ENCODE data around the gene PSD4. TPM values are rescaled to one million over a fixed set of nuclear protein-coding genes. Genes with fewer than 3 reads are reported as not detected.

PSD4 gene
- total RNA-seq, 2 experiments from 2014 or later, result 232 to 274 TPM

GRCh38 chr2:113219889-113220641 lies 46.3 kb downstream of the PSD4 start:
- ATAC-seq (peak; percentile 58), DNase-seq (no peak)
- Mint-ChIP-seq H3K4me3 (no peak overlapping the region), H3K36me3 (ENCODE audit: low read depth) (peaks cover 2% of the 10 kb centered on the region), H3K4me1 (peaks cover 16% of the 10 kb centered on the region), H3K27me3 (peaks cover 2% of the 10 kb centered on the region), H3K27ac (no peak overlapping the region), H3K9me3 (ENCODE audit: low read depth) (no peaks in the 10 kb centered on the region)
- CTCF ChIA-PET, result interaction anchor here (0.9 to 2.8 kb wide), 5 partner anchors 11 to 140 kb away, joined by 3 to 11 read pairs (median 9); no protein-coding TSS in a partner anchor
- POLR2A ChIA-PET, result no interaction called here
- intact Hi-C loops (cut with DNase I, micrococcal nuclease), result no loop called here

GRCh38 chr2:113220970-113221708 lies 47.4 kb downstream of the PSD4 start:
- H3K36me3 Mint-ChIP-seq (ENCODE audit: low read depth), result peaks cover 2% of the 10 kb centered on the region
- ATAC-seq, result no peak
- intact Hi-C loops (cut with DNase I, micrococcal nuclease), result no loop called here
- H3K9me3 Mint-ChIP-seq (ENCODE audit: low read depth), result no peaks in the 10 kb centered on the region
- no peak overlapping the region for H3K4me3 Mint-ChIP-seq
- CTCF ChIA-PET, result interaction anchor here (0.7 to 2.8 kb wide), 10 partner anchors 10 to 169 kb away, joined by 3 to 11 read pairs (median 4); no protein-coding TSS in a partner anchor
- POLR2A ChIA-PET, result no interaction called here
- DNase-seq, result no peak
- H3K27me3 Mint-ChIP-seq, result peaks cover 2% of the 10 kb centered on the region
- H3K27ac Mint-ChIP-seq, result no peak overlapping the region
- H3K4me1 Mint-ChIP-seq, result peaks cover 16% of the 10 kb centered on the region

- ChIA-PET POLR2A (no interaction called here), CTCF (interaction anchor here (1.3 to 2.8 kb wide), 5 partner anchors 18 to 168 kb away, joined by 3 to 11 read pairs (median 6); no protein-coding TSS in a partner anchor)
- no peak overlapping the region for H3K4me3 Mint-ChIP-seq
- ATAC-seq (no peak), DNase-seq (no peak)
- H3K36me3 Mint-ChIP-seq (ENCODE audit: low read depth), result peaks cover 2% of the 10 kb centered on the region
- peaks cover 16% of the 10 kb centered on the region for H3K4me1 Mint-ChIP-seq
- intact Hi-C loops (cut with DNase I, micrococcal nuclease), result no loop called here
- H3K27me3 Mint-ChIP-seq, result peaks cover 2% of the 10 kb centered on the region
- no peaks in the 10 kb centered on the region for H3K9me3 Mint-ChIP-seq (ENCODE audit: low read depth)
- H3K27ac Mint-ChIP-seq, result no peak overlapping the region
These were observed 48.1 kb downstream of the PSD4 start for GRCh38 chr2:113221846-113222245.

- CTCF ChIA-PET, result interaction anchor here (1.4 kb wide), 1 partner anchor 20 kb away, joined by 4 read pairs; no protein-coding TSS in a partner anchor
- POLR2A ChIA-PET, result no interaction called here
- no peak overlapping the region for H3K4me3 Mint-ChIP-seq
These were observed 50.0 kb downstream of the PSD4 start for GRCh38 chr2:113223813-113224212.

GRCh38 chr2:113224647-113225236 lies 51.0 kb downstream of the PSD4 start:
- no peaks in the 10 kb centered on the region for H3K9me3 Mint-ChIP-seq (ENCODE audit: low read depth)
- H3K27ac Mint-ChIP-seq, result no peak overlapping the region
- POLR2A ChIA-PET, result no interaction called here
- intact Hi-C loops (cut with DNase I, micrococcal nuclease), result no loop called here
- H3K4me1 Mint-ChIP-seq, result peaks cover 3% of the 10 kb centered on the region
- peaks cover 2% of the 10 kb centered on the region for H3K36me3 Mint-ChIP-seq (ENCODE audit: low read depth)
- DNase-seq, result no peak
- no peak overlapping the region for H3K4me3 Mint-ChIP-seq
- H3K27me3 Mint-ChIP-seq, result peaks cover 2% of the 10 kb centered on the region
- CTCF ChIA-PET, result interaction anchor here (0.7 to 2.0 kb wide), 2 partner anchors 21 to 87 kb away, joined by 4 to 5 read pairs; no protein-coding TSS in a partner anchor
- no peak for ATAC-seq

More at GRCh38 chr2:113223813-113224212, 50.0 kb downstream of the PSD4 start:
- Mint-ChIP-seq H3K4me1 (peaks cover 3% of the 10 kb centered on the region), H3K9me3 (ENCODE audit: low read depth) (no peaks in the 10 kb centered on the region), H3K36me3 (ENCODE audit: low read depth) (peaks cover 2% of the 10 kb centered on the region), H3K27ac (no peak overlapping the region), H3K27me3 (peaks cover 2% of the 10 kb centered on the region)
- ATAC-seq (no peak), DNase-seq (no peak)
- intact Hi-C loops (cut with DNase I, micrococcal nuclease), result no loop called here

GRCh38 chr2:113225263-113226259 lies 51.8 kb downstream of the PSD4 start:
- ChIA-PET CTCF (interaction anchor here (2.0 kb wide), 1 partner anchor 22 kb away, joined by 5 read pairs; no protein-coding TSS in a partner anchor), POLR2A (no interaction called here)
- ATAC-seq (no peak), DNase-seq (no peak)
- peaks cover 2% of the 10 kb centered on the region for H3K27me3 Mint-ChIP-seq
- H3K9me3 Mint-ChIP-seq (ENCODE audit: low read depth), result no peaks in the 10 kb centered on the region
- no peak overlapping the region for H3K4me3 Mint-ChIP-seq
- intact Hi-C loops (cut with DNase I, micrococcal nuclease), result no loop called here
- peaks cover 2% of the 10 kb centered on the region for H3K36me3 Mint-ChIP-seq (ENCODE audit: low read depth)
- H3K4me1 Mint-ChIP-seq, result peaks cover 3% of the 10 kb centered on the region
- H3K27ac Mint-ChIP-seq, result no peak overlapping the region

- H3K36me3 Mint-ChIP-seq (ENCODE audit: low read depth), result peaks cover 2% of the 10 kb centered on the region
- H3K4me1 Mint-ChIP-seq, result peaks cover 5% of the 10 kb centered on the region
- no peak overlapping the region for H3K4me3 Mint-ChIP-seq
- ChIA-PET POLR2A (no interaction called here), CTCF (interaction anchor here (2.0 kb wide), 1 partner anchor 23 kb away, joined by 5 read pairs; no protein-coding TSS in a partner anchor)
- H3K9me3 Mint-ChIP-seq (ENCODE audit: low read depth), result no peaks in the 10 kb centered on the region
- H3K27me3 Mint-ChIP-seq, result peaks cover 2% of the 10 kb centered on the region
- intact Hi-C loops (cut with DNase I, micrococcal nuclease), result no loop called here
- ATAC-seq (no peak), DNase-seq (no peak)
- H3K27ac Mint-ChIP-seq, result no peak overlapping the region
These were observed 52.7 kb downstream of the PSD4 start for GRCh38 chr2:113226462-113226861.

- ATAC-seq (no peak), DNase-seq (no peak)
- H3K4me1 Mint-ChIP-seq, result peaks cover 5% of the 10 kb centered on the region
- H3K4me3 Mint-ChIP-seq, result no peak overlapping the region
- H3K27ac Mint-ChIP-seq, result no peak overlapping the region
- H3K9me3 Mint-ChIP-seq (ENCODE audit: low read depth), result no peaks in the 10 kb centered on the region
- H3K36me3 Mint-ChIP-seq (ENCODE audit: low read depth), result peaks cover 2% of the 10 kb centered on the region
- ChIA-PET POLR2A (no interaction called here), CTCF (interaction anchor here (0.5 kb wide), 1 partner anchor 163 kb away, joined by 3 read pairs; no protein-coding TSS in a partner anchor)
- peaks cover 2% of the 10 kb centered on the region for H3K27me3 Mint-ChIP-seq
- intact Hi-C loops (cut with DNase I, micrococcal nuclease), result no loop called here
These were observed 53.5 kb downstream of the PSD4 start for GRCh38 chr2:113227290-113227689.

- ATAC-seq, result no peak
- Mint-ChIP-seq H3K27me3 (peaks cover 2% of the 10 kb centered on the region), H3K4me1 (peaks cover 5% of the 10 kb centered on the region), H3K36me3 (ENCODE audit: low read depth) (peaks cover 2% of the 10 kb centered on the region), H3K27ac (no peak overlapping the region), H3K9me3 (ENCODE audit: low read depth) (no peaks in the 10 kb centered on the region), H3K4me3 (no peak overlapping the region)
- intact Hi-C loops (cut with DNase I, micrococcal nuclease), result no loop called here
- CTCF ChIA-PET, result interaction anchor here (0.5 kb wide), 1 partner anchor 163 kb away, joined by 3 read pairs; no protein-coding TSS in a partner anchor
- POLR2A ChIA-PET, result no interaction called here
- no peak for DNase-seq
These were observed 53.9 kb downstream of the PSD4 start for GRCh38 chr2:113227698-113228097.

- intact Hi-C loops (cut with DNase I, micrococcal nuclease), result no loop called here
- Mint-ChIP-seq H3K27me3 (peaks cover 2% of the 10 kb centered on the region), H3K4me3 (no peak overlapping the region), H3K27ac (no peak overlapping the region), H3K4me1 (peaks cover 5% of the 10 kb centered on the region), H3K36me3 (ENCODE audit: low read depth) (peaks cover 2% of the 10 kb centered on the region), H3K9me3 (ENCODE audit: low read depth) (no peaks in the 10 kb centered on the region)
- ChIA-PET POLR2A (no interaction called here), CTCF (no interaction called here)
- DNase-seq, result no peak
- ATAC-seq, result no peak
These were observed 54.6 kb downstream of the PSD4 start for GRCh38 chr2:113228351-113228750.
